Fibroblast of pulmonary artery (primary cell): Measurements from ENCODE around the gene FTO.

Experiments
- DNase-seq: peaks from one replicate; pipeline ENCODE4 v3.0.0-alpha.2; 2010; ENCODE audit warnings: low read depth
- H3K4me3 ChIP-seq: replicated peaks from 2 replicates; pipeline ENCODE4 v1.5.1; 2011; ENCODE audit warnings: low read depth, mild to moderate bottlenecking, control low read depth, low read length, moderate library complexity
- CTCF ChIP-seq: IDR thresholded peaks from 2 replicates; pipeline ENCODE4 v1.5.1; 2011; ENCODE audit warnings: mild to moderate bottlenecking, control low read depth, low read length, inconsistent platforms; ENCODE audit errors: missing control alignments

The FTO gene

GRCh38 chr16:53925526-53925925 lies 221.6 kb downstream of the FTO start:
- DNase-seq = no peak
- no peak overlapping the region for H3K4me3 ChIP-seq
- TF ChIP-seq CTCF = no peak

- no peak for DNase-seq
- no peak overlapping the region for H3K4me3 ChIP-seq
- TF ChIP-seq CTCF = no peak
Measured at GRCh38 chr16:53926209-53926608, 222.3 kb downstream of the FTO start.

GRCh38 chr16:53932975-53933374 lies 229.0 kb downstream of the FTO start:
- DNase-seq = no peak
- no peak for TF ChIP-seq CTCF
- H3K4me3 ChIP-seq = no peak overlapping the region

GRCh38 chr16:53933407-53933806 lies 229.5 kb downstream of the FTO start:
- H3K4me3 ChIP-seq = no peak overlapping the region
- no peak for TF ChIP-seq CTCF
- no peak for DNase-seq

- no peak overlapping the region for H3K4me3 ChIP-seq
- TF ChIP-seq CTCF = no peak
- DNase-seq = no peak
Measured at GRCh38 chr16:53936052-53936451, 232.1 kb downstream of the FTO start.

GRCh38 chr16:53936529-53936928 lies 232.6 kb downstream of the FTO start:
- TF ChIP-seq CTCF = no peak
- DNase-seq = no peak

GRCh38 chr16:53937161-53937880 lies 233.4 kb downstream of the FTO start:
- no peak for TF ChIP-seq CTCF
- no peak overlapping the region for H3K4me3 ChIP-seq
- no peak for DNase-seq

More at GRCh38 chr16:53936529-53936928, 232.6 kb downstream of the FTO start:
- H3K4me3 ChIP-seq = no peak overlapping the region
